HEK293 (cell line): Measurements from ENCODE around the gene NNT.

ENCODE experiments used
- CTCF ChIA-PET: fragments of 350-600 bp; formaldehyde crosslinking; extraction: SDS; loops from one replicate; lab custom pipeline; 2021; ENCODE audit warnings: antibody characterized with exemption; lab: Yijun Ruan, JAX
- POLR2A ChIA-PET: fragments of 300-600 bp; formaldehyde crosslinking; extraction: SDS; loops from one replicate; lab custom pipeline; 2020; ENCODE audit warnings: antibody characterized with exemption, inconsistent platforms; lab: Yijun Ruan, JAX
- H3K27ac ChIP-seq: fragments of 200-500 bp; sonication (Bioruptor generic); 2 replicates; pipeline ENCODE4 v1.5.1; 2014; ENCODE audit warnings: low read depth, low read length, control low read depth, inconsistent platforms; ENCODE audit errors: extremely low read depth
- H3K36me3 ChIP-seq, 2 experiments: fragments of 200-500 bp in 1 of 2; sonication (Bioruptor generic) in 1 of 2; 1 replicate in 1 of 2; 2 replicates in 1 of 2; pipeline ENCODE4 v1.5.1; 2014 to 2017; ENCODE audit warnings: inconsistent platforms in 2 of 2, low read length in 2 of 2; ENCODE audit not compliant: control insufficient read depth in 2 of 2, insufficient read depth in 1 of 2
- H3K4me1 ChIP-seq: fragments of 200-500 bp; sonication (Bioruptor generic); 2 replicates; pipeline ENCODE4 v1.5.1; 2014; ENCODE audit warnings: mild to moderate bottlenecking, low read length, inconsistent platforms; ENCODE audit not compliant: control insufficient read depth, insufficient read depth
- H3K4me3 ChIP-seq: 2 replicates; pipeline ENCODE4 v1.5.1; 2011; ENCODE audit warnings: low read depth, mild to moderate bottlenecking, control low read depth, low read length, moderate library complexity
- H3K9me3 ChIP-seq: fragments of 200-500 bp; sonication (Bioruptor generic); 2 replicates; pipeline ENCODE4 v1.5.1; 2014; ENCODE audit warnings: low read depth, low read length, inconsistent platforms; ENCODE audit not compliant: control insufficient read depth, insufficient read depth
- KLF16 ChIP-seq: fragments of 450-650 bp; formaldehyde crosslinking; IDR thresholded peaks from 2 replicates; pipeline ENCODE4 v1.5.1; 2017; ENCODE audit warnings: missing biosample characterization, missing genetic modification characterization
- KLF7 ChIP-seq: fragments of 450-650 bp; formaldehyde crosslinking; IDR thresholded peaks from 2 replicates; pipeline ENCODE4 v1.5.1; 2016; ENCODE audit warnings: missing biosample characterization, missing genetic modification characterization, borderline replicate concordance
- ZFHX2 ChIP-seq: fragments of 450-650 bp; formaldehyde crosslinking; conservative IDR thresholded peaks from 2 replicates; pipeline ENCODE4 v1.5.1; 2016; ENCODE audit warnings: missing biosample characterization, missing genetic modification characterization
- ZIC2 ChIP-seq: fragments of 450-650 bp; formaldehyde crosslinking; IDR thresholded peaks from 2 replicates; pipeline ENCODE4 v1.5.1; 2016; ENCODE audit warnings: missing biosample characterization, missing genetic modification characterization
- ZNF121 ChIP-seq: fragments of 450-650 bp; formaldehyde crosslinking; IDR thresholded peaks from 2 replicates; pipeline ENCODE4 v1.5.1; 2016; ENCODE audit warnings: missing biosample characterization, missing genetic modification characterization
- ZNF146 ChIP-seq: fragments of 450-650 bp; formaldehyde crosslinking; IDR thresholded peaks from 2 replicates; pipeline ENCODE4 v1.5.1; 2016; ENCODE audit warnings: missing biosample characterization, missing genetic modification characterization
- ZNF175 ChIP-seq: fragments of 450-650 bp; formaldehyde crosslinking; IDR thresholded peaks from 2 replicates; pipeline ENCODE4 v1.5.1; 2016; ENCODE audit warnings: missing biosample characterization, missing genetic modification characterization
- ZNF221 ChIP-seq: fragments of 450-650 bp; formaldehyde crosslinking; IDR thresholded peaks from 2 replicates; pipeline ENCODE4 v1.5.1; 2017; ENCODE audit warnings: missing biosample characterization, missing genetic modification characterization, borderline replicate concordance
- ZNF24 ChIP-seq: fragments of 450-650 bp; formaldehyde crosslinking; IDR thresholded peaks from 2 replicates; pipeline ENCODE4 v1.5.1; 2016; ENCODE audit warnings: missing biosample characterization, missing genetic modification characterization
- ZNF350 ChIP-seq: fragments of 450-650 bp; formaldehyde crosslinking; IDR thresholded peaks from 2 replicates; pipeline ENCODE4 v1.5.0; 2017; ENCODE audit warnings: missing biosample characterization, mild to moderate bottlenecking, missing genetic modification characterization
- ZNF391 ChIP-seq: fragments of 450-650 bp; formaldehyde crosslinking; IDR thresholded peaks from 2 replicates; pipeline ENCODE4 v1.5.1; 2016; ENCODE audit warnings: low read depth, missing biosample characterization, missing genetic modification characterization, borderline replicate concordance
- ZNF404 ChIP-seq: fragments of 450-650 bp; formaldehyde crosslinking; IDR thresholded peaks from 2 replicates; pipeline ENCODE4 v1.5.1; 2017; ENCODE audit warnings: missing biosample characterization, missing genetic modification characterization
- ZNF416 ChIP-seq: fragments of 450-650 bp; formaldehyde crosslinking; IDR thresholded peaks from 2 replicates; pipeline ENCODE4 v1.5.1; 2016; ENCODE audit warnings: missing biosample characterization, missing genetic modification characterization
- ZNF473 ChIP-seq: fragments of 450-650 bp; formaldehyde crosslinking; IDR thresholded peaks from 2 replicates; pipeline ENCODE4 v1.5.1; 2017; ENCODE audit warnings: missing biosample characterization, missing genetic modification characterization
- ZNF610 ChIP-seq: fragments of 450-650 bp; formaldehyde crosslinking; IDR thresholded peaks from 2 replicates; pipeline ENCODE4 v1.5.1; 2016; ENCODE audit warnings: missing biosample characterization, missing genetic modification characterization, borderline replicate concordance
- ZNF707 ChIP-seq: fragments of 450-650 bp; formaldehyde crosslinking; IDR thresholded peaks from 2 replicates; pipeline ENCODE4 v1.5.1; 2016; ENCODE audit warnings: missing biosample characterization, missing genetic modification characterization
- ZNF777 ChIP-seq: fragments of 450-650 bp; formaldehyde crosslinking; IDR thresholded peaks from 2 replicates; pipeline ENCODE4 v1.5.1; 2017; ENCODE audit warnings: missing biosample characterization, missing genetic modification characterization, borderline replicate concordance
- ZSCAN23 ChIP-seq: fragments of 450-650 bp; formaldehyde crosslinking; IDR thresholded peaks from 2 replicates; pipeline ENCODE4 v1.5.1; 2016; ENCODE audit warnings: missing biosample characterization, missing genetic modification characterization
- TF ChIP-seq, protein P1 (sequence below): fragments of 450-650 bp; formaldehyde crosslinking; IDR thresholded peaks from 2 replicates; pipeline ENCODE4 v1.5.1; 2016; ENCODE audit warnings: missing biosample characterization, missing genetic modification characterization, low read depth
- TF ChIP-seq, protein P2 (sequence below): fragments of 450-650 bp; formaldehyde crosslinking; IDR thresholded peaks from 2 replicates; pipeline ENCODE4 v1.5.1; 2016; ENCODE audit warnings: missing biosample characterization, missing genetic modification characterization
- TF ChIP-seq, protein P3 (sequence below): fragments of 450-650 bp; formaldehyde crosslinking; IDR thresholded peaks from 2 replicates; pipeline ENCODE4 v1.5.1; 2016; ENCODE audit warnings: missing biosample characterization, missing genetic modification characterization, borderline replicate concordance
- TF ChIP-seq, protein P4 (sequence below): fragments of 450-650 bp; formaldehyde crosslinking; conservative IDR thresholded peaks from 2 replicates; pipeline ENCODE4 v1.5.1; 2016; ENCODE audit warnings: low read depth, missing biosample characterization, missing genetic modification characterization

NNT gene

DNA sequence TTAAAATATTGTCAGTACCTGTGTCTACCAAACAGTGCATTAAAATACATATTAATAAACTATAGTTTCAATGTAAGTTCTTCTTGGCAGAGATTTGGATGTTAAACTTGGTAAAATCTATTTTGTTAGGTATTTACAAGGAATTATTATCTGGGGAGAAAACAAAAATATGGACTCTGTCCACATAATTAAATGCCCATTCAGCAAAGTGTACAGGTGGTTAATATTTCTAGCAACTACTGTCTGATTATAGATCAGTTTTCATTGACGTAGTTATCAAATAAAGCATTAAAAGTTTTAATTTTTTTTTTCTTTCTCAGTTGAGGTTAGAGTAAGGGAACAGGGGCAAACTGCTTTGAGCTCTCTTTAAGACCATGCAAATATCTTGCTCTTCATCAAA lies 88.9 kb downstream of the NNT start:
- ChIA-PET POLR2A (no interaction called here), CTCF (no interaction called here)
- no peaks in the 10 kb centered on the region for H3K4me1 ChIP-seq
- TF ChIP-seq KLF7 (tag by site-specific recombination) = no peak
- H3K27ac ChIP-seq = no peak overlapping the region
- H3K36me3 ChIP-seq = peaks cover 5 to 8% of the 10 kb centered on the region in 2 experiments
- H3K4me3 ChIP-seq = no peak overlapping the region
- no peaks in the 10 kb centered on the region; the same call in 1 of the 2 replicates for H3K9me3 ChIP-seq

DNA sequence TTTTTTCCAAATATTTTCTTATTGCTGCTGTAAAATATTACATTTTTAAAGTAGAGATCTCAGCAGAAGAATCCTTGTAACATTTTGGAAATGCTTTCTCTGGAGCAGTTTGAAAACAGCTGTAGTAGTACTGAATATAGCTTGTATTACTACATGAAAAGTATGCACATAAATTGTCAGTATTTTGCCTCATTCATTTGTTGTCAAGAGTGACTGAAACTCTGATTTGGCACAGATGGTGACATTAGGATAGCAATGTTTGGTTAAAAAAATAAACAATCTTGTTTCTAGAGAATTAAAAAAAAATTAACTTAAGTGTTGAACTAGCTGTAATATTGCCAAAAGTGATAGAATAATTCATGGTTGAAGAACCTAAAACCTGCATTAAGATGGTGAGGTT lies 90.4 kb downstream of the NNT start:
- H3K36me3 ChIP-seq = peaks cover 5 to 8% of the 10 kb centered on the region in 2 experiments
- no peak overlapping the region for H3K4me3 ChIP-seq
- H3K9me3 ChIP-seq = no peaks in the 10 kb centered on the region; the same call in 1 of the 2 replicates
- POLR2A ChIA-PET = no interaction called here
- CTCF ChIA-PET = interaction anchor here (0.7 to 1.2 kb wide), 2 partner anchors 33 to 35 kb away, joined by 3 read pairs; no protein-coding TSS in a partner anchor
- no peak for TF ChIP-seq ZNF175
- no peak for TF ChIP-seq ZNF221 (tag by site-specific recombination)
- TF ChIP-seq ZFHX2 (tag by site-specific recombination) = no peak
- TF ChIP-seq ZNF777 (tag by site-specific recombination) = no peak
- TF ChIP-seq ZNF610 (tag by site-specific recombination) = no peak
- no peak for TF ChIP-seq ZNF416 (tag by site-specific recombination)
- TF ChIP-seq, protein P1, sequence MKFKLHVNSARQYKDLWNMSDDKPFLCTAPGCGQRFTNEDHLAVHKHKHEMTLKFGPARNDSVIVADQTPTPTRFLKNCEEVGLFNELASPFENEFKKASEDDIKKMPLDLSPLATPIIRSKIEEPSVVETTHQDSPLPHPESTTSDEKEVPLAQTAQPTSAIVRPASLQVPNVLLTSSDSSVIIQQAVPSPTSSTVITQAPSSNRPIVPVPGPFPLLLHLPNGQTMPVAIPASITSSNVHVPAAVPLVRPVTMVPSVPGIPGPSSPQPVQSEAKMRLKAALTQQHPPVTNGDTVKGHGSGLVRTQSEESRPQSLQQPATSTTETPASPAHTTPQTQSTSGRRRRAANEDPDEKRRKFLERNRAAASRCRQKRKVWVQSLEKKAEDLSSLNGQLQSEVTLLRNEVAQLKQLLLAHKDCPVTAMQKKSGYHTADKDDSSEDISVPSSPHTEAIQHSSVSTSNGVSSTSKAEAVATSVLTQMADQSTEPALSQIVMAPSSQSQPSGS (tag by site-specific recombination) = no peak
- TF ChIP-seq ZNF121 (tag by site-specific recombination) = no peak
- TF ChIP-seq ZSCAN23 (tag by site-specific recombination) = no peak
- no peak for TF ChIP-seq ZNF146 (tag by site-specific recombination)
- TF ChIP-seq ZNF24 (tag by site-specific recombination) = no peak
- TF ChIP-seq, protein P2, sequence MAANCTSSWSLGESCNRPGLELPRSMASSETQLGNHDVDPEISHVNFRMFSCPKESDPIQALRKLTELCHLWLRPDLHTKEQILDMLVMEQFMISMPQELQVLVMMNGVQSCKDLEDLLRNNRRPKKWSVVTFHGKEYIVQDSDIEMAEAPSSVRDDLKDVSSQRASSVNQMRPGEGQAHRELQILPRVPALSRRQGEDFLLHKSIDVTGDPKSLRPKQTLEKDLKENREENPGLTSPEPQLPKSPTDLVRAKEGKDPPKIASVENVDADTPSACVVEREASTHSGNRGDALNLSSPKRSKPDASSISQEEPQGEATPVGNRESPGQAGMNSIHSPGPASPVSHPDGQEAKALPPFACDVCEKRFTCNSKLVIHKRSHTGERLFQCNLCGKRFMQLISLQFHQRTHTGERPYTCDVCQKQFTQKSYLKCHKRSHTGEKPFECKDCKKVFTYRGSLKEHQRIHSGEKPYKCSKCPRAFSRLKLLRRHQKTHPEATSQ (tag by site-specific recombination) = no peak
- no peak for TF ChIP-seq KLF16
- TF ChIP-seq ZNF350 (tag by site-specific recombination) = no peak
- no peak for TF ChIP-seq ZNF707 (tag by site-specific recombination)
- no peak for TF ChIP-seq ZNF473
- no peak for TF ChIP-seq ZNF404 (tag by site-specific recombination)
- no peak for TF ChIP-seq ZNF391 (tag by site-specific recombination)
- H3K4me1 ChIP-seq = no peaks in the 10 kb centered on the region
- H3K27ac ChIP-seq = no peak overlapping the region

DNA sequence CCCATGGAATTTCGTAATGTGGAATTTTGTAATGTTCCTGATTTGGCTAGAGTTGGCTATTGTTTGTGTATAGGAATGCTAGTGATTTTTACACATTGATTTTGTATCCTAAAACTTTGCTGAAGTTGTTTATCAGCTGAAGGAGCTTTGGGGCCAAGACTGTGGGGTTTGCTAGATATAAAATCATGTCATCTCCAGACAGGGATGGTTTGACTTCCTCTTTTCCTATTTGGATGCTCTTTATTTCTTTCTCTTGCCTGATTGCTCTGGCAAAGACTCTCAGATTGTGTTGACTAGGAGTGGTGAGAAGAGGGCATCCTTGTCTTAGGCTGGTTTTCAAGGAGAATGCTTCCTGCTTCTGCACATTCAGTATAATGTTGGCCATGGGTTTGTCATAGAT lies 91.0 kb downstream of the NNT start:
- Histone ChIP-seq H3K9me3 (no peaks in the 10 kb centered on the region; the same call in 1 of the 2 replicates), H3K4me3 (no peak overlapping the region), H3K36me3 (peaks cover 5 to 8% of the 10 kb centered on the region in 2 experiments), H3K27ac (no peak overlapping the region), H3K4me1 (no peaks in the 10 kb centered on the region)
- ChIA-PET POLR2A (no interaction called here), CTCF (interaction anchor here (1.2 kb wide), 1 partner anchor 36 kb away, joined by 3 read pairs; no protein-coding TSS in a partner anchor)
- TF ChIP-seq, protein P3, sequence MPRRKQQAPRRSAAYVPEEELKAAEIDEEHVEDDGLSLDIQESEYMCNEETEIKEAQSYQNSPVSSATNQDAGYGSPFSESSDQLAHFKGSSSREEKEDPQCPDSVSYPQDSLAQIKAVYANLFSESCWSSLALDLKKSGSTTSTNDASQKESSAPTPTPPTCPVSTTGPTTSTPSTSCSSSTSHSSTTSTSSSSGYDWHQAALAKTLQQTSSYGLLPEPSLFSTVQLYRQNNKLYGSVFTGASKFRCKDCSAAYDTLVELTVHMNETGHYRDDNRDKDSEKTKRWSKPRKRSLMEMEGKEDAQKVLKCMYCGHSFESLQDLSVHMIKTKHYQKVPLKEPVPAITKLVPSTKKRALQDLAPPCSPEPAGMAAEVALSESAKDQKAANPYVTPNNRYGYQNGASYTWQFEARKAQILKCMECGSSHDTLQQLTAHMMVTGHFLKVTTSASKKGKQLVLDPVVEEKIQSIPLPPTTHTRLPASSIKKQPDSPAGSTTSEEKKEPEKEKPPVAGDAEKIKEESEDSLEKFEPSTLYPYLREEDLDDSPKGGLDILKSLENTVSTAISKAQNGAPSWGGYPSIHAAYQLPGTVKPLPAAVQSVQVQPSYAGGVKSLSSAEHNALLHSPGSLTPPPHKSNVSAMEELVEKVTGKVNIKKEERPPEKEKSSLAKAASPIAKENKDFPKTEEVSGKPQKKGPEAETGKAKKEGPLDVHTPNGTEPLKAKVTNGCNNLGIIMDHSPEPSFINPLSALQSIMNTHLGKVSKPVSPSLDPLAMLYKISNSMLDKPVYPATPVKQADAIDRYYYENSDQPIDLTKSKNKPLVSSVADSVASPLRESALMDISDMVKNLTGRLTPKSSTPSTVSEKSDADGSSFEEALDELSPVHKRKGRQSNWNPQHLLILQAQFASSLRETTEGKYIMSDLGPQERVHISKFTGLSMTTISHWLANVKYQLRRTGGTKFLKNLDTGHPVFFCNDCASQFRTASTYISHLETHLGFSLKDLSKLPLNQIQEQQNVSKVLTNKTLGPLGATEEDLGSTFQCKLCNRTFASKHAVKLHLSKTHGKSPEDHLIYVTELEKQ (tag by site-specific recombination) = no peak
- TF ChIP-seq, protein P4, sequence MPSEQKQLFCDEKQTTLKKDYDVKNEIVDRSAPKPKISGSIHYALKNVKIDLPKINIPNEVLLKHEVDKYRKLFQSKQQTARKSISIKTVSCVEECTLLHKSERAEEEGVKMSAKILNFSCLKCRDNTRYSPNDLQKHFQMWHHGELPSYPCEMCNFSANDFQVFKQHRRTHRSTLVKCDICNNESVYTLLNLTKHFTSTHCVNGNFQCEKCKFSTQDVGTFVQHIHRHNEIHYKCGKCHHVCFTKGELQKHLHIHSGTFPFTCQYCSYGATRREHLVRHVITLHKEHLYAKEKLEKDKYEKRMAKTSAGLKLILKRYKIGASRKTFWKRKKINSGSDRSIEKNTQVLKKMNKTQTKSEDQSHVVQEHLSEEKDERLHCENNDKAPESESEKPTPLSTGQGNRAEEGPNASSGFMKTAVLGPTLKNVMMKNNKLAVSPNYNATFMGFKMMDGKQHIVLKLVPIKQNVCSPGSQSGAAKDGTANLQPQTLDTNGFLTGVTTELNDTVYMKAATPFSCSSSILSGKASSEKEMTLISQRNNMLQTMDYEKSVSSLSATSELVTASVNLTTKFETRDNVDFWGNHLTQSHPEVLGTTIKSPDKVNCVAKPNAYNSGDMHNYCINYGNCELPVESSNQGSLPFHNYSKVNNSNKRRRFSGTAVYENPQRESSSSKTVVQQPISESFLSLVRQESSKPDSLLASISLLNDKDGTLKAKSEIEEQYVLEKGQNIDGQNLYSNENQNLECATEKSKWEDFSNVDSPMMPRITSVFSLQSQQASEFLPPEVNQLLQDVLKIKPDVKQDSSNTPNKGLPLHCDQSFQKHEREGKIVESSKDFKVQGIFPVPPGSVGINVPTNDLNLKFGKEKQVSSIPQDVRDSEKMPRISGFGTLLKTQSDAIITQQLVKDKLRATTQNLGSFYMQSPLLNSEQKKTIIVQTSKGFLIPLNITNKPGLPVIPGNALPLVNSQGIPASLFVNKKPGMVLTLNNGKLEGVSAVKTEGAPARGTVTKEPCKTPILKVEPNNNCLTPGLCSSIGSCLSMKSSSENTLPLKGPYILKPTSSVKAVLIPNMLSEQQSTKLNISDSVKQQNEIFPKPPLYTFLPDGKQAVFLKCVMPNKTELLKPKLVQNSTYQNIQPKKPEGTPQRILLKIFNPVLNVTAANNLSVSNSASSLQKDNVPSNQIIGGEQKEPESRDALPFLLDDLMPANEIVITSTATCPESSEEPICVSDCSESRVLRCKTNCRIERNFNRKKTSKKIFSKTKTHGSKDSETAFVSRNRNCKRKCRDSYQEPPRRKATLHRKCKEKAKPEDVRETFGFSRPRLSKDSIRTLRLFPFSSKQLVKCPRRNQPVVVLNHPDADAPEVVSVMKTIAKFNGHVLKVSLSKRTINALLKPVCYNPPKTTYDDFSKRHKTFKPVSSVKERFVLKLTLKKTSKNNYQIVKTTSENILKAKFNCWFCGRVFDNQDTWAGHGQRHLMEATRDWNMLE (tag by site-specific recombination) = no peak
- TF ChIP-seq ZIC2 (tag by site-specific recombination) = no peak
